ENCODE data around the gene TVP23C.

TVP23C gene

DNA sequence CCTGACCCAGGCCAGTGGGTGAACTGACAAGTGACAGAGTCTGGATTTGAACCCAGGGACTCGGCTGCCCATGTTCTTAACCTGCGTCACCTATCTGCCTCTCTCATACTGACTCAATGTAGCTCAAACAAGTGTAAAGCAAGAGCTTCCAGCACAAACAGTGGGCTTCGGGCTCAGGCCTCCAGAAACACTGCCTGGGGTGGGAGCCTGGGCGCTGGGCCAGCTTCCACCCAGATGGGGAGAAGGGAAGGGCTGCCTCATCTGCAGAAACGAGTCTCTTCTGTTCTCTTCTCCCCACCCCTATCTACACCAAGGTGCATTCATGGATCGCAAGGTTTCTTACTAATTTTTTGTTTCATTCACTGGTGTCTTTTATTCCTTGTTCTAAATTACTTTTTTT, 97.2 kb downstream of the TVP23C start:
- no peaks in the 10 kb centered on the region for H3K27me3 ChIP-seq (ENCODE audit: control insufficient read depth, insufficient read depth, low read length)
- H3K27ac ChIP-seq (ENCODE audit: low read depth, low read length) = no peak overlapping the region
- no peaks in the 10 kb centered on the region for H3K36me3 ChIP-seq (ENCODE audit: control insufficient read depth, insufficient read depth, low read length)
- H3K4me3 ChIP-seq (ENCODE audit: low read length) = no peak overlapping the region
- no peak overlapping the region for H3K9ac ChIP-seq (ENCODE audit: low read length)
- H3K4me1 ChIP-seq (ENCODE audit: control insufficient read depth, insufficient read depth, low read length) = peaks cover 16% of the 10 kb centered on the region

DNA sequence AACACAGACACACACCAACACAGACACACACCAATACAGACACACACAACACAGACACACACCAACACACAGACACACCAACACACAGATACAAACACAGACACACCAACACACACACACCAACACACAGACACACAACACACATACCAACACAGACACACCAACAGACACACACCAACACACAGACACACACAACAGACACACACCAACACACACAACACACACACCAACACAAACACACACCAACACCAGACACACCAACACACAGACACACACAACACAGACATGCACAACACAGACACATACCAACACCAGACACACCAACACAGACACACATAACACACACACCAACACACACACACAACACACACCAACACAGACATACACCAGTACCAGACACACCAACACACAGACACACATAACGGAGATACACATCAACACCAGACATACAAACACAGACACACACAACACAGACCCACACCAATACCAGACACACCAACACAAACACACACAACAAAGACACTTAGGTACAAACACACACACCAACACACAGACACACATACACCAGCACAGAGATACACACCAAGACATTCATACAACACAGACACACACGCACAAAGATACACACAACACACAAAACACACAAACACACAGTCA, 98.1 kb downstream of the TVP23C start:
- H3K27ac ChIP-seq (ENCODE audit: low read depth, low read length) = no peak overlapping the region
- H3K4me3 ChIP-seq (ENCODE audit: low read length) = no peak overlapping the region
- no peaks in the 10 kb centered on the region for H3K27me3 ChIP-seq (ENCODE audit: control insufficient read depth, insufficient read depth, low read length)
- H3K36me3 ChIP-seq (ENCODE audit: control insufficient read depth, insufficient read depth, low read length) = no peaks in the 10 kb centered on the region
- H3K4me1 ChIP-seq (ENCODE audit: control insufficient read depth, insufficient read depth, low read length) = peaks cover 16% of the 10 kb centered on the region
- H3K9ac ChIP-seq (ENCODE audit: low read length) = no peak overlapping the region

DNA sequence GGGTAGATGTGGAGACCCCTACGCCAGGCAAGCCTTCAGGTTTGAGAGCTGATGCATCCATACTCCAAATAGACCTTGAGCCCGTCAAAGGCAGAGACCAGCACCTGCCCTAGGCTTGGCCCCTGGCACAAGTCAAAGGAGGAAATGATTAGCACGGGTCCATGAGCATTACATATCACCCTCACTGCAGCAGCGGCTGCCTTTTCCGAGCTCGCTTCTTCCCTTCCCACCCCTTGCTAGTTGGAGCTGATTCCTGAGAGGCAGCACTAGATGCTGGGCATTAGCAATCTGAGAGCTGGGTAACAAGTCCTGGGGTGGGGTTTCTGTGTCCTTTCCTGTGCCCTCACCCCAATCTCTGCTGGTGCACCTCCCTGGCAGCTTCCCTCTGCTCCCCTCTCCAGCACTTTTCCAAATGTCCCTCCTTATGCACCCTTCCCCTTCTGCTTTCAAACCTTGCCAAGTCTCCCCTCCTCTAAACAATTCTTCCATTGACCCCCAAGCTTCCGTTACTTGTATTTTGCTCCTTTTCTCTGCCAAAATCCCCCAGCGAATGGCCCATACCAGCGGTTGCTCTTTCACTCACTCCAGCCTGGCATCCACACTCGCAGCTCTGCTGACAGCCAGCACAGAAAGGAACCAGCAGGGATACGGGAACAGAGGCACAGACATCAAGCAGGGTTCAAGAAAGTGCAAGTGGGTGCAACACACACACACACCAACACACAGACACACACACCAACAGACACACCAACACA, 98.9 kb downstream of the TVP23C start:
- no peak overlapping the region for H3K9ac ChIP-seq (ENCODE audit: low read length)
- peak overlapping the region; percentile 35 for H3K27ac ChIP-seq (ENCODE audit: low read depth, low read length)
- no peaks in the 10 kb centered on the region for H3K36me3 ChIP-seq (ENCODE audit: control insufficient read depth, insufficient read depth, low read length)
- H3K4me3 ChIP-seq (ENCODE audit: low read length) = no peak overlapping the region
- H3K4me1 ChIP-seq (ENCODE audit: control insufficient read depth, insufficient read depth, low read length) = peaks cover 16% of the 10 kb centered on the region
- no peaks in the 10 kb centered on the region for H3K27me3 ChIP-seq (ENCODE audit: control insufficient read depth, insufficient read depth, low read length)

DNA sequence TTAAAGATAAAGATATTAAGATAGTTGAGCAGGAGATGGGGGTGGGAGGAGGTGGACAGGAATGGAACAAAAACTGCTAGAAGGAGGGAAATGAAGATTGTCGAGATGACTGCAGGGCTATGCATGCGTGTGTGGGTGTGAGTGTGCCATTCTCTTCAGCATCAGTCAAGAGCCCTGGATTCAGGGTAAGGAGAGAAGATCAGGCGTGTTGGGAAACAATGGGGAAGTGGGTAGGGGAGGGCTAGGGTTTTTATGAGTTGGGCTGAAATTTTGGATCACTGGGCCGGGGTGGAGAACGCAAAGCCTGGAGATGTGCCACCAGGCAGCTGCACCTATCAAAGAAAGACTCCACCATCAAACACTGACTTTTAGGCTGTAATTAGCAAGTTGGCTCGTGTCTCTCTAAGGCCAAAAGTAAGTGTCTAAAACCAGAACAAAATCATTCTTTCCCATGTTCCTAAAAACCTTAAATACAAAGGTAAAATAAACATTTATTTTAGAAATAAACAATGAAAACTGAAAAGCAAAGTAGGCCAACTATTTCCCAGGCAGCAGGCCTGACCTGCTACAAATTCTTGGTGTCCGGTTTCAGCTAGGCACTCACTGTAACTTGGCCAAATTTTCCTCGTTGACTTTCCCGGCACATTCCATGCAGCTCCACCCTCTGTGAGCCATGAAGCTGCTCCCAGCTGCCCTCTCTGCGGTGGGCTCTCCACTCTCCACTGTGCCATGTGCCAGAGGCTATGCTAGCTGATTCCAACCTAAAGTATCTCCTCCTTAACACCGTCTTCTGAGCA, 100.1 kb downstream of the TVP23C start:
- H3K4me1 ChIP-seq (ENCODE audit: control insufficient read depth, insufficient read depth, low read length) = peaks cover 18% of the 10 kb centered on the region
- peak overlapping the region; percentile 35 for H3K27ac ChIP-seq (ENCODE audit: low read depth, low read length)
- H3K4me3 ChIP-seq (ENCODE audit: low read length) = no peak overlapping the region
- H3K9ac ChIP-seq (ENCODE audit: low read length) = no peak overlapping the region
- H3K36me3 ChIP-seq (ENCODE audit: control insufficient read depth, insufficient read depth, low read length) = no peaks in the 10 kb centered on the region
- H3K27me3 ChIP-seq (ENCODE audit: control insufficient read depth, insufficient read depth, low read length) = no peaks in the 10 kb centered on the region

DNA sequence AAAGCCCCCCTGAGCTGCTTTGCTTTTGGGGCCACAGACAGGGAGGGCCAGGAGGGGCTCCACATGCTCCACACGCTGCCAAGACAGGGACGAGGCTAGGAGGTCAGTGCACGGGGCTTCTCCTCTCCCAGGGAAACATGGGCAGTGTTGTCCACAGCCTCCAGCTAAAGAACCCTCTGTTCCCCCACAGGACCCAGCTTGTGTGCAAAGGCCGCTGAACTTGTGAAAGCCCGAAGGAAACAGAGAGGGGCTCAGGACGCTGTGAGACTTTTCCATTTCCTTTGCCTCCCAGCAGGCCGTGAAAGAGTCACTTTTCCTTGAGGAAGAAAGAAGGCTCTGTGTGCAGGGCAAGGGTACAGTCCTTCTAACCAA, 105.6 kb downstream of the TVP23C start:
- H3K4me1 ChIP-seq (ENCODE audit: control insufficient read depth, insufficient read depth, low read length) = peaks cover 21% of the 10 kb centered on the region
- H3K27me3 ChIP-seq (ENCODE audit: control insufficient read depth, insufficient read depth, low read length) = no peaks in the 10 kb centered on the region
- H3K36me3 ChIP-seq (ENCODE audit: control insufficient read depth, insufficient read depth, low read length) = no peaks in the 10 kb centered on the region
- H3K27ac ChIP-seq (ENCODE audit: low read depth, low read length) = peak overlapping the region; percentile 63
- H3K4me3 ChIP-seq (ENCODE audit: low read length) = no peak overlapping the region
- no peak overlapping the region for H3K9ac ChIP-seq (ENCODE audit: low read length)

DNA sequence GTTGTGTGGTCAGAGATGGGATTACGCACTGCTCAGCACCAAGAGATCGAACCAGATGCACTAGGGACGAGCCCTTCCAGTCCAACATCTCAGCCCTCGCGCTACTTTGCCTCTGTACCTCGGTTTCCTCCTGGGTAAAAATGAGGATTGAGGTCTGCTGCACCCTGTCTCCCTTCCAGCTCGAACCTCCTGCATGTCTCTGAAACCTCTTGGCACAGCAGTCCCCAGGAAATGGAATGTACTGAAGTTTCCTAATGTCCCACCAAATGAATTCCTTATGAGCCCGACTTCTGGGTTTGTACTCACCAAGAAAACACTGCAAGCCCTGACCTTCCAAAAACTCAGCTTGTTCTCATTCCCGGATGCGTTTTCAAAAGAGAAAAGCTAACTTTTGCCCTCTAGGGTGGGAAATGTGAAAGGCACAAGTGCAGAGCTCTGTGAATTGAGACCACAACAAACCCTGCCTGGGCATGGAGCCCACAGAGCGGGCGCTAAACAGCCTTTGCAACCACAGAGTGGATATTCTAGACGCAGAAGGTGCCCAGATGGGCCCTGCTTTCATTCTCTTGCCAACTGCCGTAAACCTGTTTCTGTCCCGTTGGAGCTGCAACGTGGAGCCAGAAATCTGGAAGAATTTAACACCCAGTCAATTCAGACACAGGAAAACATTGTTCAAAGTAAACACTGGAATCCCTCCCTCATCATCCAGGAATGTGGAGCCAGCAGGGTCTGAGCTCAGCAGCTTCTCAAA, 106.1 kb downstream of the TVP23C start:
- Histone ChIP-seq H3K27me3 (ENCODE audit: control insufficient read depth, insufficient read depth, low read length) (no peaks in the 10 kb centered on the region), H3K9ac (ENCODE audit: low read length) (no peak overlapping the region), H3K4me3 (ENCODE audit: low read length) (no peak overlapping the region), H3K4me1 (ENCODE audit: control insufficient read depth, insufficient read depth, low read length) (peaks cover 21% of the 10 kb centered on the region), H3K27ac (ENCODE audit: low read depth, low read length) (peak overlapping the region; percentile 63), H3K36me3 (ENCODE audit: control insufficient read depth, insufficient read depth, low read length) (no peaks in the 10 kb centered on the region)

DNA sequence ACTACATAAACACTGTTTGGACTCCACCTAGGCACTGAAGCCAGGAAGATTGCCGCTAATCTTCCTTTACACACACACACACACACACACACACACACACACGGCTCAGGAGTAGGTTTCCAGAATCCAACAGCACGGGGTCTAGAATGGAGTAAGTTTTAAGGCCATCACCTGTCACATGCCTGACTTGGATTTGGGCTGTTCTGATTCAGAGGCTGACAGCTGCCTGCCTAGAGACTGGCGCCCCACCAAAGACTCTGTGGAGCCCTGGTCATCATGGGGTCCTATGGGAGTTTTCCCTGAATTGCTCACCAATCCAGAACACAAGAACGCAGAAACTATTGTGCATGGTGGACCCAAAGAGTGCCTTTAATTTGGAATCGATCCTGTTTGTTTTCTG, 106.8 kb downstream of the TVP23C start:
- Histone ChIP-seq H3K27ac (ENCODE audit: low read depth, low read length) (peak overlapping the region; percentile 63), H3K36me3 (ENCODE audit: control insufficient read depth, insufficient read depth, low read length) (no peaks in the 10 kb centered on the region), H3K27me3 (ENCODE audit: control insufficient read depth, insufficient read depth, low read length) (no peaks in the 10 kb centered on the region), H3K4me3 (ENCODE audit: low read length) (no peak overlapping the region), H3K4me1 (ENCODE audit: control insufficient read depth, insufficient read depth, low read length) (peaks cover 21% of the 10 kb centered on the region), H3K9ac (ENCODE audit: low read length) (no peak overlapping the region)

DNA sequence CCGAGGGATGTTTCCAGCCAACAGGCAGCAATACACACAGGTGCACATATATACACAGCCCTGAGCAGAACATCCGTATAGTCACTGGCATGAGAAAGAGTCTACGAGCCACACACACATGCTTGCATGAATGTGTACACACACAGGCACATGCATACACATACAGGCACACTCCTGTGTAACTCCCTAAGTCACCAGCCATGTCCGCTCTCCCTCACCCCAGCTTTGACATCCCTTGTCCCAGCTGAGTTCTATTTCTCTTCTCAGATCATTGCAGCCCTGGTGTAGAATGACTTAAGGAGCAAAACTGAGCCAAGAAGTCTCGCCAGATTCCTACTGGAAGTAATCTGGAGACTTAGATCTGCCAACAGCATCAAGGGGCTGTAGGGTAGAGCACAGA, 108.9 kb downstream of the TVP23C start:
- peaks cover 21% of the 10 kb centered on the region for H3K4me1 ChIP-seq (ENCODE audit: control insufficient read depth, insufficient read depth, low read length)
- H3K27me3 ChIP-seq (ENCODE audit: control insufficient read depth, insufficient read depth, low read length) = no peaks in the 10 kb centered on the region
- H3K27ac ChIP-seq (ENCODE audit: low read depth, low read length) = no peak overlapping the region
- H3K4me3 ChIP-seq (ENCODE audit: low read length) = no peak overlapping the region
- no peak overlapping the region for H3K9ac ChIP-seq (ENCODE audit: low read length)
- H3K36me3 ChIP-seq (ENCODE audit: control insufficient read depth, insufficient read depth, low read length) = no peaks in the 10 kb centered on the region

DNA sequence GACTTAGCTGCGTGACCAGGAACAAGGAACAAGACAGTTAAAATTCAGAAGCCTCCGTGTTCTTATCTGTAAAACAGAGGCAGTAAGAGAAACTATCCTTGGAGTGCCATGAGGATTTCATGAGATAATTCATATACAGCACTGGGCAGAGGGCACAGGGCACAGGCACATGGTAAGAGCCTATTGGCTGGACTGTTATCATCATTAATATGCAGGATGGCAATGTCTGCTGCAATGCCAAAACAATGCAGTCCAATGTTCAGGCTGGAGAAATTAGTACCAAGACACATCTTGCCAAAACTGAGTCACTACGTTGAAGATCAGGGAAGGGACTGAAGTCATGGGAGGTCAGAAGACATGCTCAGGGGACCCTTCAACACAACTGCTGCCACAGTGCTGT, 109.5 kb downstream of the TVP23C start:
- Histone ChIP-seq H3K27ac (ENCODE audit: low read depth, low read length) (no peak overlapping the region), H3K4me1 (ENCODE audit: control insufficient read depth, insufficient read depth, low read length) (peaks cover 21% of the 10 kb centered on the region), H3K4me3 (ENCODE audit: low read length) (no peak overlapping the region), H3K9ac (ENCODE audit: low read length) (no peak overlapping the region), H3K27me3 (ENCODE audit: control insufficient read depth, insufficient read depth, low read length) (no peaks in the 10 kb centered on the region), H3K36me3 (ENCODE audit: control insufficient read depth, insufficient read depth, low read length) (no peaks in the 10 kb centered on the region)

DNA sequence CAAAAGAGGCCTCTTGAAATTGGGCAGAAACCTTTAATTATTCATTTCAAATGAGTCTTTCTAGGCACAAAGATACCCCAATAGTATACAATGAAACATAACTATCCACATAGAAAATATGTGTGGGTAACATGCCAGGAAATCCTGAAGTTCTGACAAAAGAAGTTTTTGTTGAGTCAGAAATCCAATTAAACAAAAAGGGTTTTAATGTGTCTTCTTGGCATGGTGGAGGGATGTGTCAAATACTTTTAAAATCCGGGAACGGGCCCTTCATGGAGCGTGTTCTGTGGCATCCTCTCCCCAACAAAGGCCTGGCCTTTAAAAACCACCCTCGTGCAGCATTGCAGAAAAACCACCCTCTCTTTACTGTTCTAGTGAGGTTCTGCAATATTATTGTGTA, 110.0 kb downstream of the TVP23C start:
- Histone ChIP-seq H3K4me1 (ENCODE audit: control insufficient read depth, insufficient read depth, low read length) (peaks cover 20% of the 10 kb centered on the region), H3K9ac (ENCODE audit: low read length) (no peak overlapping the region), H3K36me3 (ENCODE audit: control insufficient read depth, insufficient read depth, low read length) (no peaks in the 10 kb centered on the region), H3K27ac (ENCODE audit: low read depth, low read length) (no peak overlapping the region), H3K27me3 (ENCODE audit: control insufficient read depth, insufficient read depth, low read length) (no peaks in the 10 kb centered on the region), H3K4me3 (ENCODE audit: low read length) (no peak overlapping the region)

DNA sequence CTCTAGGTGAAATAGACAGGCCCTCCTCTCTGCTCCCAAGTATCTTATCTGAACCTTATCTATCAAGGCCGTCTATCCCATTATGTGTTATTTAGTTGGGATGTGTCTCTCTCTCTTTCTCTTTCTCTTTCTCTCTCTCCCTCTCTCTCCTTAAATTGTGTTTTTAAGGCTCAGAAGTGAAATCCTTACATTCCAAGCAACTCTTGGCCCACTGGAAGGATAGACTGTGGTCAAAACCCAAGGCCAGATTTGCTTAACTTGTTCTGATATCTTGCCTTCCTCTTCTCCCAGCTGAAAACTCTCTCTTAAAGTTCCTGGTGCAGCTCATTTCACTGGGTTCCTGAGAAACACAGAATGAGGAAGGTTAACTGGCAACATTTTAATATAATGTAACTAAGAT, 110.5 kb downstream of the TVP23C start:
- H3K36me3 ChIP-seq (ENCODE audit: control insufficient read depth, insufficient read depth, low read length) = no peaks in the 10 kb centered on the region
- H3K4me3 ChIP-seq (ENCODE audit: low read length) = no peak overlapping the region
- no peak overlapping the region for H3K9ac ChIP-seq (ENCODE audit: low read length)
- H3K27me3 ChIP-seq (ENCODE audit: control insufficient read depth, insufficient read depth, low read length) = no peaks in the 10 kb centered on the region
- H3K4me1 ChIP-seq (ENCODE audit: control insufficient read depth, insufficient read depth, low read length) = peaks cover 16% of the 10 kb centered on the region
- H3K27ac ChIP-seq (ENCODE audit: low read depth, low read length) = peak overlapping the region; percentile 12
